HG03460 (cell line): ENCODE data around the gene FGFRL1.
"Not testable (repeated sequence)": the region's sequence is repeated elsewhere in the genome, so short reads cannot be mapped to it uniquely, and the experiment has no call there.

Source experiments
- ATAC-seq: cut with Tn5 transposase; IDR thresholded peaks from one replicate; pipeline ENCODE4 v1.9.1; 2021; ENCODE audit not compliant: unreplicated experiment

The FGFRL1 gene

GRCh38 chr4:1036976-1037810, 25.8 kb downstream of the FGFRL1 start:
- ATAC-seq, result no peak

GRCh38 chr4:1038948-1039492, 27.6 kb downstream of the FGFRL1 start:
- no peak for ATAC-seq

- ATAC-seq, result no peak
These were observed 28.3 kb downstream of the FGFRL1 start for GRCh38 chr4:1039493-1040343.

- ATAC-seq, result no peak
These were observed 29.1 kb downstream of the FGFRL1 start for GRCh38 chr4:1040344-1041146.

- no peak for ATAC-seq
These were observed 29.9 kb downstream of the FGFRL1 start for GRCh38 chr4:1041147-1041935.

GRCh38 chr4:1041936-1042330, 30.5 kb downstream of the FGFRL1 start:
- no peak for ATAC-seq

- no peak for ATAC-seq
These were observed 31.1 kb downstream of the FGFRL1 start for GRCh38 chr4:1042352-1043055.

GRCh38 chr4:1043162-1043561, 31.7 kb downstream of the FGFRL1 start:
- ATAC-seq, result no peak

GRCh38 chr4:1043651-1044468, 32.4 kb downstream of the FGFRL1 start:
- no peak for ATAC-seq

- no peak for ATAC-seq
These were observed 33.2 kb downstream of the FGFRL1 start for GRCh38 chr4:1044469-1045192.

- ATAC-seq, result no peak
These were observed 33.8 kb downstream of the FGFRL1 start for GRCh38 chr4:1045193-1045594.

GRCh38 chr4:1045595-1046201, 34.3 kb downstream of the FGFRL1 start:
- no peak for ATAC-seq

- not testable (repeated sequence) for ATAC-seq
These were observed 35.2 kb downstream of the FGFRL1 start for GRCh38 chr4:1046581-1047011.

GRCh38 chr4:1047106-1047975, 35.9 kb downstream of the FGFRL1 start:
- ATAC-seq, result no peak

- no peak for ATAC-seq
These were observed 36.7 kb downstream of the FGFRL1 start for GRCh38 chr4:1047976-1048772.
